SK-N-MC (cell line): Measurements from ENCODE around the gene NDOR1.

ENCODE experiments used
- EZH2 ChIP-seq: fragments of 200-600 bp; sonication (generic); IDR thresholded peaks from one replicate; pipeline ENCODE4 v1.6.1; 2017; ENCODE audit warnings: antibody characterized with exemption
- POLR2AphosphoS5 ChIP-seq: IDR thresholded peaks from 2 replicates; pipeline ENCODE4 v1.6.1; 2012; ENCODE audit warnings: mild to moderate bottlenecking, low read depth, low read length, borderline replicate concordance

GRCh38 chr9:137221506-137222111, 16.1 kb downstream of the NDOR1 start:
- TF ChIP-seq EZH2 (no peak), POLR2AphosphoS5 (no peak)
